ENCODE results near the gene BAG5.

Gene BAG5

GRCh38 chr14:103550451-103551337 is 11.8 kb downstream of the BAG5 start:
- no peak overlapping the region for H3K4me3 ChIP-seq (ENCODE audit: low read depth, low read length)
- no peak for TF ChIP-seq CTCF (IDR thresholded peaks at IDR 0.05; ENCODE audit: borderline replicate concordance, insufficient read depth, low read depth, low read length)

GRCh38 chr14:103549361-103550311 is 12.8 kb downstream of the BAG5 start:
- no peak for TF ChIP-seq CTCF (IDR thresholded peaks at IDR 0.05; ENCODE audit: borderline replicate concordance, insufficient read depth, low read depth, low read length)
- no peak overlapping the region for H3K4me3 ChIP-seq (ENCODE audit: low read depth, low read length)

GRCh38 chr14:103548463-103549351 is 13.8 kb downstream of the BAG5 start:
- no peak for TF ChIP-seq CTCF (IDR thresholded peaks at IDR 0.05; ENCODE audit: borderline replicate concordance, insufficient read depth, low read depth, low read length)

GRCh38 chr14:103547941-103548462 is 14.5 kb downstream of the BAG5 start:
- no peak for TF ChIP-seq CTCF (IDR thresholded peaks at IDR 0.05; ENCODE audit: borderline replicate concordance, insufficient read depth, low read depth, low read length)
- no peak overlapping the region for H3K4me3 ChIP-seq (ENCODE audit: low read depth, low read length)

More at GRCh38 chr14:103548463-103549351, 13.8 kb downstream of the BAG5 start:
- no peak overlapping the region for H3K4me3 ChIP-seq (ENCODE audit: low read depth, low read length)

GRCh38 chr14:103547455-103547940 is 15.0 kb downstream of the BAG5 start:
- TF ChIP-seq CTCF (IDR thresholded peaks at IDR 0.05; ENCODE audit: borderline replicate concordance, insufficient read depth, low read depth, low read length): no peak
- no peak overlapping the region for H3K4me3 ChIP-seq (ENCODE audit: low read depth, low read length)
